Adipocyte (in vitro differentiated cells): ENCODE measurements around the gene SMIM41.

ENCODE experiments used
- DNase-seq: peaks from one replicate; pipeline ENCODE4 v3.0.0-alpha.2; 2015; ENCODE audit warnings: low read depth
- H3K27me3 ChIP-seq: replicated peaks from 2 replicates; pipeline ENCODE4 v1.7.0; 2013; ENCODE audit warnings: mild to moderate bottlenecking, low read length, moderate library complexity; ENCODE audit not compliant: control insufficient read depth, insufficient read depth
- H3K36me3 ChIP-seq: 2 replicates; pipeline ENCODE4 v1.7.0; 2013; ENCODE audit warnings: low read length, mild to moderate bottlenecking, moderate library complexity; ENCODE audit not compliant: control insufficient read depth, insufficient read depth, severe bottlenecking
- H3K4me1 ChIP-seq: 2 replicates; pipeline ENCODE4 v1.7.0; 2013; ENCODE audit warnings: mild to moderate bottlenecking, low read length, moderate library complexity; ENCODE audit not compliant: control insufficient read depth, insufficient read depth
- H3K4me3 ChIP-seq: 2 replicates; pipeline ENCODE4 v1.7.0; 2013; ENCODE audit warnings: mild to moderate bottlenecking, low read length, moderate library complexity
- H3K9ac ChIP-seq: 2 replicates; pipeline ENCODE4 v1.7.0; 2013; ENCODE audit warnings: mild to moderate bottlenecking, low read length, moderate library complexity
- H3K9me3 ChIP-seq: 2 replicates; pipeline ENCODE4 v1.7.0; 2013; ENCODE audit warnings: mild to moderate bottlenecking, low read length, moderate library complexity; ENCODE audit not compliant: control insufficient read depth

SMIM41 gene

GRCh38 chr12:52148464-52149181 is 69.1 kb downstream of the SMIM41 start:
- Histone ChIP-seq H3K27me3 (no peaks in the 10 kb centered on the region), H3K36me3 (no peaks in the 10 kb centered on the region), H3K4me1 (peaks cover 57% of the 10 kb centered on the region), H3K9me3 (no peaks in the 10 kb centered on the region), H3K4me3 (no peak overlapping the region), H3K9ac (peak overlapping the region; percentile 77)
- DNase-seq = no peak

GRCh38 chr12:52149182-52149641 is 69.7 kb downstream of the SMIM41 start:
- no peak overlapping the region for H3K4me3 ChIP-seq
- H3K9me3 ChIP-seq = no peaks in the 10 kb centered on the region
- H3K27me3 ChIP-seq = no peaks in the 10 kb centered on the region
- no peaks in the 10 kb centered on the region for H3K36me3 ChIP-seq
- H3K9ac ChIP-seq = peak overlapping the region; percentile 77
- DNase-seq = peak; percentile 12
- peaks cover 53% of the 10 kb centered on the region for H3K4me1 ChIP-seq

- no peak for DNase-seq
- Histone ChIP-seq H3K36me3 (no peaks in the 10 kb centered on the region), H3K4me1 (peaks cover 53% of the 10 kb centered on the region), H3K27me3 (no peaks in the 10 kb centered on the region), H3K9me3 (no peaks in the 10 kb centered on the region), H3K9ac (peak overlapping the region; percentile 77), H3K4me3 (no peak overlapping the region)
Observed at GRCh38 chr12:52149651-52150241, 70.2 kb downstream of the SMIM41 start.

GRCh38 chr12:52151153-52151836 is 71.8 kb downstream of the SMIM41 start:
- H3K27me3 ChIP-seq = no peaks in the 10 kb centered on the region
- H3K36me3 ChIP-seq = no peaks in the 10 kb centered on the region
- no peak overlapping the region for H3K4me3 ChIP-seq
- peak overlapping the region; percentile 60 for H3K9ac ChIP-seq
- DNase-seq = no peak
- H3K9me3 ChIP-seq = no peaks in the 10 kb centered on the region
- H3K4me1 ChIP-seq = peaks cover 42% of the 10 kb centered on the region

GRCh38 chr12:52151837-52152783 is 72.6 kb downstream of the SMIM41 start:
- Histone ChIP-seq H3K4me1 (peaks cover 34% of the 10 kb centered on the region), H3K9ac (peak overlapping the region; percentile 60), H3K4me3 (peak overlapping the region; percentile 47), H3K27me3 (no peaks in the 10 kb centered on the region), H3K9me3 (no peaks in the 10 kb centered on the region), H3K36me3 (no peaks in the 10 kb centered on the region)
- peak; percentile 32 for DNase-seq

- Histone ChIP-seq H3K4me3 (no peak overlapping the region), H3K36me3 (no peaks in the 10 kb centered on the region), H3K9me3 (no peaks in the 10 kb centered on the region), H3K4me1 (peaks cover 28% of the 10 kb centered on the region), H3K27me3 (no peaks in the 10 kb centered on the region), H3K9ac (peak overlapping the region; percentile 60)
- DNase-seq = no peak
Observed at GRCh38 chr12:52152905-52153317, 73.4 kb downstream of the SMIM41 start.

GRCh38 chr12:52155048-52155868 is 75.8 kb downstream of the SMIM41 start:
- DNase-seq = no peak
- peaks cover 5% of the 10 kb centered on the region for H3K4me1 ChIP-seq
- peaks cover 2% of the 10 kb centered on the region for H3K27me3 ChIP-seq
- no peak overlapping the region for H3K4me3 ChIP-seq
- no peaks in the 10 kb centered on the region for H3K9me3 ChIP-seq
- no peaks in the 10 kb centered on the region for H3K36me3 ChIP-seq
- H3K9ac ChIP-seq = no peak overlapping the region

- Histone ChIP-seq H3K4me3 (no peak overlapping the region), H3K27me3 (peaks cover 2% of the 10 kb centered on the region), H3K4me1 (peaks cover 8% of the 10 kb centered on the region), H3K36me3 (no peaks in the 10 kb centered on the region), H3K9me3 (no peaks in the 10 kb centered on the region), H3K9ac (no peak overlapping the region)
- no peak for DNase-seq
Observed at GRCh38 chr12:52156311-52156710, 76.8 kb downstream of the SMIM41 start.

- Histone ChIP-seq H3K9ac (no peak overlapping the region), H3K4me1 (peaks cover 6% of the 10 kb centered on the region), H3K27me3 (peaks cover 2% of the 10 kb centered on the region), H3K4me3 (no peak overlapping the region), H3K9me3 (no peaks in the 10 kb centered on the region), H3K36me3 (no peaks in the 10 kb centered on the region)
- DNase-seq = peak; percentile 87
Observed at GRCh38 chr12:52156757-52157565, 77.5 kb downstream of the SMIM41 start.
